HTR-8/SVneo (cell line): ENCODE results near the gene RAB26.
A peak's percentile ranks its signal among the peaks of the same experiment; 100 is the strongest.
"Not testable (repeated sequence)": the region's sequence is repeated elsewhere in the genome, so short reads cannot be mapped to it uniquely, and the experiment has no call there.

Experiments
- DNase-seq: peaks from one replicate; pipeline ENCODE4 v3.0.0; 2011; ENCODE audit warnings: low spot score, mixed read lengths; ENCODE audit not compliant: insufficient read length
- FAIRE-seq: peaks from 2 replicates; lab custom pipeline; 2011; peaks lifted over from hg19 to GRCh38; lab: Jason Lieb, UNC

RAB26 gene

GRCh38 chr16:2135071-2135470 lies 13.4 kb upstream of the RAB26 start:
- DNase-seq, FAIRE-seq: not testable (repeated sequence)

- DNase-seq, FAIRE-seq: not testable (repeated sequence)
Observed at GRCh38 chr16:2135770-2136490, 12.5 kb upstream of the RAB26 start, which contains the start of gene PKD1. Gene PKD1, minus strand, starts transcription at chr16:2135898. Its CDS starts 209 bp downstream, at chr16:2135689.

GRCh38 chr16:2142942-2143877 lies 5.2 kb upstream of the RAB26 start:
- no peak for FAIRE-seq
- no peak for DNase-seq

- DNase-seq: no peak
- FAIRE-seq: no peak
Observed at GRCh38 chr16:2143878-2144485, 4.4 kb upstream of the RAB26 start.

GRCh38 chr16:2145843-2146242 lies 2.6 kb upstream of the RAB26 start:
- no peak for DNase-seq
- no peak for FAIRE-seq

GRCh38 chr16:2147378-2147777 lies 1.0 kb upstream of the RAB26 start:
- FAIRE-seq: no peak
- no peak for DNase-seq

GRCh38 chr16:2148714-2149629 lies 547 bp downstream of the RAB26 start:
- no peak for FAIRE-seq
- DNase-seq: no peak

GRCh38 chr16:2149630-2150417 lies 1.4 kb downstream of the RAB26 start:
- FAIRE-seq: no peak
- no peak for DNase-seq

- FAIRE-seq (no peak), DNase-seq (no peak)
Observed at GRCh38 chr16:2150418-2151187, 2.2 kb downstream of the RAB26 start.

- no peak for DNase-seq
- no peak for FAIRE-seq
Observed at GRCh38 chr16:2151188-2152091, 3.0 kb downstream of the RAB26 start.

- FAIRE-seq: no peak
- DNase-seq: no peak
Observed at GRCh38 chr16:2152695-2153506, 4.5 kb downstream of the RAB26 start.

GRCh38 chr16:2154533-2155090 lies 6.2 kb downstream of the RAB26 start:
- no peak for FAIRE-seq

GRCh38 chr16:2155091-2155950 lies 6.9 kb downstream of the RAB26 start, which contains the start of gene TRAF7:
Gene TRAF7, plus strand, starts transcription at chr16:2155782. Its CDS starts 8,139 bp downstream, at chr16:2163921.
- peak; percentile 95 for FAIRE-seq
- peak; percentile 100 for DNase-seq

More at GRCh38 chr16:2154533-2155090, 6.2 kb downstream of the RAB26 start:
- no peak for DNase-seq

GRCh38 chr16:2155977-2156848 lies 7.8 kb downstream of the RAB26 start:
- no peak for FAIRE-seq
- DNase-seq: no peak
